Omental fat pad (tissue), 4 donors: ENCODE data around the gene HSFX2. TPM values are rescaled to one million over a fixed set of nuclear protein-coding genes. Genes with fewer than 3 reads are reported as not detected.
"Not testable (repeated sequence)": the region's sequence is repeated elsewhere in the genome, so short reads cannot be mapped to it uniquely, and the experiment has no call there.

Experiments
- ATAC-seq: fragments of 150-250 bp; one replicate; pipeline ENCODE4 v1.9.1; 2016; ENCODE audit warnings: mild to moderate bottlenecking, moderate library complexity; ENCODE audit not compliant: low FRiP score
- DNase-seq: peaks from one replicate; pipeline ENCODE4 v3.0.0-alpha.2; 2019; ENCODE audit warnings: low spot score
- CTCF ChIP-seq, 3 donors: fragments of 450-650 bp; IDR thresholded peaks; one replicate each; pipeline ENCODE4 v1.5.1; 2016 to 2017; ENCODE audit warnings: antibody characterized with exemption in 3 of 3, mild to moderate bottlenecking in 3 of 3, moderate library complexity in 2 of 3
- total RNA-seq, 4 donors: library from RNA; depleted of rRNA; stranded (reverse); fragments of >200 nt; gene quantifications; one replicate each; pipeline ENCODE4 v1.1.0, GENCODE V29; 2016

HSFX2 gene
- total RNA-seq, 4 donors from 2014 or later = 0.63 TPM; not detected in 3

DNA sequence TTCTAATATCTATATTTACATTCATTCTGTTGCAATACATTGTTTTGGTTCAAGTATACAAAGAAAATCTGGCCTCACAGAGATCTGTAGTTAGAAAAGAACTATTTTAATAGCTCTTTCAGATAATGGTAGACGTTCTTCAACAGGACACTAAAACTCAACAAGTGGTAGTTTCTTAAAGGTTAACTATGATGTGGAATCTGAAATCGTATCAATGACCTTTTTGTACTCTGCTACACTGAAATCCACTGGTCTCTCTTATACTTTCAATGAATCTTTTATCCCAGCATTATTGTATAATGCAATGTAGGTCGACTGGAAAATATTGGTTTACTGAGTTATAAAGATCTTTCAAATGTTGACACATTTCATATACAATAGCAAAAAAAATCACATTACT is 23.8 kb upstream of the HSFX2 start:
- TF ChIP-seq CTCF (IDR thresholded peaks at IDR 0.05) = no peak
- DNase-seq (no peak), ATAC-seq (no peak)

GRCh38 chrX:149611623-149612175 is 16.6 kb upstream of the HSFX2 start:
- no peak for DNase-seq
- no peak for ATAC-seq
- TF ChIP-seq CTCF (IDR thresholded peaks at IDR 0.05) = no peak

DNA sequence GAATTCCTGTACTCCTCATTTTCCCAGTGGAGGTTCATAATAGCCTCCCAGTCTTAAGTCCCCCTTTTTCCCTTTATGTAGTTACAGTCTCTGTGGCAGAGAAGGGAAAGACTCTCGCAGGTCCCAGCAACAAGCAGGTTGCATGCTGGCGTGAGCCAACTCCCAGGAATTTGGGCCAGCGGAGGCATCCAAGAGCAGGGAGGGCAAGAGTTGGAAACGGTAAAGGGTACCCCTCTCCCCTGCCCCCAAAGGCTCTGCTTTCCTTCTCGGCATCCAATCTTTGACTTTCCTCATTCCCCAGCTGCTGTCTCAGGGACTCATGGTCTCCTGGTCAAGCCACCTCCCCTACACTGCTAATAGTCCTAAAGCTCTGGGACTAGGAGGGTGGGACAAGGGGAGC is 15.4 kb upstream of the HSFX2 start:
- no peak for TF ChIP-seq CTCF (IDR thresholded peaks at IDR 0.05)
- no peak for DNase-seq

DNA sequence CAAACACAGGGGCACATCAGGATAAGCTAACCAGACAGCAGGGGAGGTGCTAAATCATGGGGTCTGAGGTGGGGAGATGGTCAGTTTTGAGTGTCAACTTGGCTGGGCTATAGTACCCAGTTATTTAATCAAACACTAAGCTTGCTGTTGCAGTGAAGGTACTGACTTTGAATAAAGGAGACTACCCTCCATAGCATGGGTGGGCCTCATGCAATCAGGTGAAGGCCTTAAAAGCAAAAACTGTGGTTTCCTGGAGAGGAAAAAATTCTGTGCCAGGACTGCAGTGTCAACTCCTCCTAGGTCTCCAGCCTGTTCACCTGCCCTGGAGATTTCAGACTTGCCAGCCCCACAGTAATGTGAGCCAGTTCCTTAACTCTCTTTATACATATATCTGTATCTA is 12.6 kb upstream of the HSFX2 start:
- TF ChIP-seq CTCF (IDR thresholded peaks at IDR 0.05) = no peak
- ATAC-seq = no peak

More for the DNA sequence above, 15.4 kb upstream of the HSFX2 start:
- ATAC-seq = no peak

GRCh38 chrX:149605248-149605885 is 10.3 kb upstream of the HSFX2 start:
- not testable (repeated sequence) for DNase-seq, ATAC-seq

More for the DNA sequence above, 12.6 kb upstream of the HSFX2 start:
- no peak for DNase-seq

- DNase-seq, ATAC-seq: not testable (repeated sequence)
Observed at GRCh38 chrX:149598603-149599002, 3.5 kb upstream of the HSFX2 start.

DNA sequence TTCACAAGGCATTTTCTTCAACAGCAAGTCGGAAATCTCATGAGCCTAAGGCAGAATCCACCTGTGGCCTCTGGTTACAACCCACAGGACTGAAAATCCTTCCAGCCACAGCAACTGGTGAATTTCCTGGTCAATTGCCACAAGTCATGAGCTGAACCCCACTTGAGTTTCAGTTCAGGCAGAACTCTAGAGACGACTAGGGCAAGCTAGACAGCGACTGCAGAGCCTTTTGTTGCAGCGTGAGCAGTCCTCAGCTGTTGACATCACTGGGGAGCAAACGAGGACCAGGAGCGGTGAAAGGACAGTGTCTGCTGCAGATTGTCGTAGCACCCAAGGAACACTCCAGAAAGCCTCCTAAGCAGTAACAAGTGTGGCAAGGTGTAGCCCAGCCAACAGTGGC is 829 bp upstream of the HSFX2 start:
- not testable (repeated sequence) for DNase-seq, ATAC-seq

DNA sequence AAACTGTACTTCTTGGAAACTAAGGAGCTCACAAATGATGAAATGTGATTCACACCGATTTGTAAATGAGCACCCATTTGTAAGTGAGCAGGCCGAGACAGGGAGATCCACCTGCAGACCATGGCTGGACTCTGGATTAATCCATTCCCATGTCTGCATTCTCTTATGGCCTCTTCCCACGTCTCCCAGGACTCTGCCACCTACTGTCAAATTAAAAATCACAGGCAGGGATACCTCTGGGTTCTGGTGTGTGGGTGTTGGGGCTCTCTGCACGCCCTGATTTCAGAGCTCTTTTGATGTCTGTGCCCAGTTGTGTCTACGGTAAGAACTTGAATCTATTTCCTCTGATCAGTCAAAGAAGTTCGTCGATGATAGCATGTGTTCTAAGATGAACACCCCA is 4.1 kb downstream of the HSFX2 start:
- ATAC-seq, DNase-seq: not testable (repeated sequence)

DNA sequence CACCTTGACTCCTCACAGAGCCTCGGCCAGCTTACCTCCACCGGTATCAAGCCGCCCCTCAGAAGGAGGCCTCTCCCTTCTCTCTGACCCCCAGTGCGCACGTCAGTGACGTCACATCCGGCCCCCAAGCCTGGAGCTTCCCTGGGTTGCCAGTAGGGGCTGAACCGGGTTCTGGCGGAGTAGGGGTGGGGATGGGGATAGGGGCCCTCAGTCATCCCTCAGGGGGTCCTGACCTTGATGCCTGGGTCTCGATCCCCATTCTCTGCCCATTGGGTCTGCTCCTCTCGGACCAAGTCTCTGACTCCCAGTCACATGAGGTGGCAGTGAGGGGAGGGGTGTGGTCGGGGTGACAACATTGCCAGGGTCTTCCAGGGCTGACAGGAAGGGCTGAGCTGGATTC is 7.8 kb downstream of the HSFX2 start, which contains the start of gene MAGEA9B:
TSS of gene MAGEA9B (minus strand) at position 101 of the 400 bp plus-strand sequence. CDS start 4,280 bp downstream, outside the sequence.
- DNase-seq = not testable (repeated sequence)

DNA sequence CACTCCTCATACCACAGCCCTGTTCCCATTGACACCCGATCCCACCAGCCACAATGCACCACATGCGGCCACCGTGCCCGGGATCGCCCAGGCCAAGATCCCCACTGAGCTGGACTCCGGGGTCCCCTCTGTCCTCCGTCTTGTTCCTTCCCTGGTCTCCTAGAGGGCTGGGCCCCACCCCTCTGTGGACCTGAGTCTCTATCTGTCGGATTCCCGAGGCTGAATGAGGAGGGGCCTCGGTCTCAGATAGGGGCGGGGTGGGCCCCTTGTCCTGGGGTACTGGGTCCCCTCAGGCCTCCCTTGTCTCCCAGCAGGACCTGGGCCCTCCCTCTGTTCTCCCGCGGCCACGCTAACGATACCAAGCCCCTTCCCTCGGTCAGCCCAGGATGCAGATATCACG is 9.5 kb downstream of the HSFX2 start:
- ATAC-seq, DNase-seq: not testable (repeated sequence)

More for the DNA sequence above, 7.8 kb downstream of the HSFX2 start, which contains the start of gene MAGEA9B:
- ATAC-seq = not testable (repeated sequence)

- ATAC-seq, DNase-seq: not testable (repeated sequence)
Observed at GRCh38 chrX:149573456-149573855, 21.7 kb downstream of the HSFX2 start.
